Suprapubic skin (tissue), 4 donors: ENCODE results near the gene RAB40C.

ENCODE experiments used
- CTCF ChIP-seq, 2 donors: fragments of 200-600 bp in 1 of 2; fragments of 450-650 bp in 1 of 2; sonication (generic) in 1 of 2; IDR thresholded peaks; one replicate each; pipeline ENCODE4 v1.5.1; 2016 to 2019; ENCODE audit warnings: antibody characterized with exemption in 2 of 2, mild to moderate bottlenecking in 1 of 2, moderate library complexity in 1 of 2
- EP300 ChIP-seq: sonication (generic); formaldehyde crosslinking; IDR thresholded peaks from one replicate; pipeline ENCODE4 v1.6.1; 2017; ENCODE audit warnings: antibody characterized with exemption
- POLR2A ChIP-seq, 2 donors: fragments of 450-650 bp; IDR thresholded peaks; one replicate each; pipeline ENCODE4 v1.6.1; 2017; ENCODE audit warnings: antibody characterized with exemption in 2 of 2, mild to moderate bottlenecking in 2 of 2, moderate library complexity in 2 of 2
- POLR2AphosphoS5 ChIP-seq, 3 donors: sonication (generic); formaldehyde crosslinking; IDR thresholded peaks; one replicate each; pipeline ENCODE4 v1.6.1; 2017; ENCODE audit warnings: antibody characterized with exemption in 3 of 3

DNA sequence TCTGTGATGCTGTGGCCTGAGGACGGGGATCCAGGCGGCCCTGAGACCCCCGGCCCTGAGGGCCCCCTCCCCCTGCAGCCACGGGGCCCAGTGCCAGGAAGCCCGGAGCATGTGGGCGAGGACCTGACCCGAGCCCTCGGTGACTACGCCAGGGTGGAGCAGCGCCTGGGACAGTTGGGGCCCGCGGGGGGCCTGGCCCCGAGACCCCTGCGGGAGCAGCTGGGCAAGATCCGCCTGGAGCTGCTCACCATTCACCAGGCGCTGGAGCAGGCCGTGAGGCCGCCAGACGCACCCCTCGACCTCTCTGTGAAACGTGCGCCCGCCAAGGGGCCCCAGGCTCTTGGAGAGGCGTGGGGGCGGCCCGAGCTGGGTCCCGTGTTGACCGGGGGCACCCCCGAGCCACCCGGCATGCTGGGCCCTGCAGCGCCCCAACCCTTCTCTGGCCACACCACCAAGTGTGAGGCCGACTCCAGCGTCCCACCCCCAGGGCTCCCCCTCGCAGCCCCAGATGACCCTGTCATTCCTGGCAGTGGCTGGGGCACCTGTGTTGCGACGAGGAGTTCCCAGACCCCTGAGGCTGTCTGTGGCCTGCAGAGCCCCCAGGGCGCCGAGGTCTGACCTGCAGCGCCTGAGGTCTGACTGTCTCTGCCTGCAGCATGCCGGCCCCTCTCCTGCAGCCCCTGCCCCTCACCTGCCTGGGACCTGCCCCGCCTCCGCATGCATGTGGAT lies 25.0 kb upstream of the RAB40C start:
- no peak for TF ChIP-seq CTCF (IDR thresholded peaks at IDR 0.05)
- no peak for TF ChIP-seq POLR2A (IDR thresholded peaks at IDR 0.05)
- no peak for TF ChIP-seq POLR2AphosphoS5 (IDR thresholded peaks at IDR 0.05)
- no peak for TF ChIP-seq EP300
